ENCODE results near the gene CEP70. TPM values are rescaled to one million over a fixed set of nuclear protein-coding genes. Genes with fewer than 3 reads are reported as not detected.

The CEP70 gene
- total RNA-seq, 1 donor from 2014 or later, result 101 TPM

DNA sequence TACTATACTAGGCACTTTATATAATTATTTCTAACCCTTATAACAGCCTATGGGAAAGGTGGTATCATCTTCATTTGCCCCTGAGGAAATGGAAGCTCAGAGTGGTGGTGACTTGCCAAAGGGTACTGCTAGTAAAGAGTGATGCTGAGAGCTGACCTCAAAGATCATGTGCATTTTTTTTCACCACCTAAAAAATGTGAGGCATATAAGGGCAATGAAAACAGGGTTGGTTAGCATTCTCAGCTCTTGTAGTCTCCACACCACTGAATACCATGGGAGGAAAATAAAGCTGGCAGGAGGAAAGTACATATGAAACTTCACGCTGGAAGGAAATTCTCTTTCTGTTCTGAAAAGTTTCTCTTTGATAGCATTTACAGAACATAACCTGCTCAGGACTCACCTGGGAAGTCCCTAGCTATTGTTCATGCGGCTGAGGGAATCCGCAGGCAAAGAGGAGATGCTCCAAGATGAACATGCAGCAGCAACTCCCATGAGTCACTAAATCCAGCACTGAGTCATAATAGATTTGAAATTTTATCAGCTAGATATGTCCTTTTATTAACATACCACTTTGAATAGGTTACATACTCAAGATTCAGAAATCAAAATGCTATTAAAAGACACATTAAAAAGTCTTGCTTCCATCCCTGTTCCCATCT, 31.8 kb upstream of the CEP70 start:
- Histone ChIP-seq H3K4me2 (no peak overlapping the region), H3K4me3 (no peak overlapping the region), H3K27me3 (no peaks in the 10 kb centered on the region), H3K36me3 (no peaks in the 10 kb centered on the region), H3F3A (ENCODE audit: low read depth) (no peaks in the 10 kb centered on the region), H3K4me1 (no peaks in the 10 kb centered on the region), H3K9me3 (ENCODE audit: low read depth) (no peaks in the 10 kb centered on the region), H3K27ac (no peak overlapping the region), H3K9ac (no peak overlapping the region), H4K20me1 (ENCODE audit: low read depth) (no peaks in the 10 kb centered on the region), H3K79me2 (ENCODE audit: low read depth) (no peaks in the 10 kb centered on the region), H2AFZ (replicated peaks) (no peak overlapping the region)
- H3K4me1 Mint-ChIP-seq, result no peaks in the 10 kb centered on the region
- no peak for DNase-seq (ENCODE audit: low spot score)
- no peak overlapping the region for H3K4me3 Mint-ChIP-seq
- H3K27me3 Mint-ChIP-seq (ENCODE audit: insufficient read depth, low read depth), result no peaks in the 10 kb centered on the region
- no peak overlapping the region for H3K27ac Mint-ChIP-seq
- no peaks in the 10 kb centered on the region for H3K36me3 Mint-ChIP-seq
- H3K9me3 Mint-ChIP-seq, result no peaks in the 10 kb centered on the region
- TF ChIP-seq CTCF (IDR thresholded peaks at IDR 0.05), result no peak
- TF ChIP-seq EZH2 (IDR thresholded peaks at IDR 0.05), result no peak
- no peak for TF ChIP-seq EZH2phosphoT487 (IDR thresholded peaks at IDR 0.05)

- Mint-ChIP-seq H3K9me3 (no peaks in the 10 kb centered on the region), H3K4me1 (no peaks in the 10 kb centered on the region)
Observed at GRCh38 chr3:138624518-138624917, 30.5 kb upstream of the CEP70 start.

DNA sequence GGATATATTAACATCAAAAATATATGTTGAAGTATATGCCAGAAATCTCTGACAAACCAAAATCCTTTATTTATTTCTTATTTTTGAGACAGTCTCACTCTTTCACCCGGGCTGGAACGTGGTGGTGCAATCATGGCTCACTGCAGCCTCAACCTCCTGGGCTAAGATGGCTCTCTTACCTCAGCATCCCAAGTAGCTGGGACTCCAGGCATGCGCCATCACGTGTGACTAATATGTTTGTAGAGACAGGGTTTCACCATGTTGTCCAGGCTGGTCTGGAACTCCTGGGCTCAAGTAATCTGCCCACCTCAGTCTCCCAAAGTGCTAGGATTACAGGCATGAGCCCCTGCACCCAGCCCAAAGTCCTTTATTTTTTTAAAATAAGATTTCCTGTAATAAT, 26.4 kb upstream of the CEP70 start:
- no peaks in the 10 kb centered on the region for H3K27me3 Mint-ChIP-seq (ENCODE audit: insufficient read depth, low read depth)
- H3K4me1 Mint-ChIP-seq, result no peaks in the 10 kb centered on the region
- no peaks in the 10 kb centered on the region for H3K36me3 Mint-ChIP-seq
- no peaks in the 10 kb centered on the region for H3K36me3 ChIP-seq
- no peaks in the 10 kb centered on the region for H3K9me3 Mint-ChIP-seq
- no peak overlapping the region for H3K4me3 Mint-ChIP-seq
- H3K4me2 ChIP-seq, result no peak overlapping the region
- H3K79me2 ChIP-seq (ENCODE audit: low read depth), result no peaks in the 10 kb centered on the region
- no peaks in the 10 kb centered on the region for H3K27me3 ChIP-seq
- no peaks in the 10 kb centered on the region for H3F3A ChIP-seq (ENCODE audit: low read depth)
- no peak overlapping the region for H3K4me3 ChIP-seq
- no peak overlapping the region for H2AFZ ChIP-seq (replicated peaks)
- H3K9me3 ChIP-seq (ENCODE audit: low read depth), result no peaks in the 10 kb centered on the region
- DNase-seq (ENCODE audit: low spot score), result no peak
- H4K20me1 ChIP-seq (ENCODE audit: low read depth), result no peaks in the 10 kb centered on the region
- H3K4me1 ChIP-seq, result no peaks in the 10 kb centered on the region
- no peak overlapping the region for H3K27ac ChIP-seq
- H3K9ac ChIP-seq, result no peak overlapping the region
- TF ChIP-seq EZH2phosphoT487 (IDR thresholded peaks at IDR 0.05) (no peak), EZH2 (IDR thresholded peaks at IDR 0.05) (no peak), CTCF (IDR thresholded peaks at IDR 0.05) (no peak)
- no peak overlapping the region for H3K27ac Mint-ChIP-seq

More at GRCh38 chr3:138624518-138624917, 30.5 kb upstream of the CEP70 start:
- Mint-ChIP-seq H3K4me3 (no peak overlapping the region), H3K27ac (no peak overlapping the region), H3K36me3 (no peaks in the 10 kb centered on the region), H3K27me3 (ENCODE audit: insufficient read depth, low read depth) (no peaks in the 10 kb centered on the region)
- no peak for DNase-seq (ENCODE audit: low spot score)
- H3K79me2 ChIP-seq (ENCODE audit: low read depth), result no peaks in the 10 kb centered on the region
- H3K27me3 ChIP-seq, result no peaks in the 10 kb centered on the region
- TF ChIP-seq CTCF (IDR thresholded peaks at IDR 0.05), result no peak
- TF ChIP-seq EZH2 (IDR thresholded peaks at IDR 0.05), result no peak
- no peak for TF ChIP-seq EZH2phosphoT487 (IDR thresholded peaks at IDR 0.05)
- H3F3A ChIP-seq (ENCODE audit: low read depth), result no peaks in the 10 kb centered on the region
- H3K9ac ChIP-seq, result no peak overlapping the region
- H3K4me2 ChIP-seq, result no peak overlapping the region
- no peaks in the 10 kb centered on the region for H3K4me1 ChIP-seq
- H4K20me1 ChIP-seq (ENCODE audit: low read depth), result no peaks in the 10 kb centered on the region
- H3K9me3 ChIP-seq (ENCODE audit: low read depth), result no peaks in the 10 kb centered on the region
- H3K27ac ChIP-seq, result no peak overlapping the region
- H3K4me3 ChIP-seq, result no peak overlapping the region
- H2AFZ ChIP-seq (replicated peaks), result no peak overlapping the region
- H3K36me3 ChIP-seq, result no peaks in the 10 kb centered on the region
